H1 (cell line): ENCODE data around the gene MYO1F.

Source experiments
- CEBPB ChIP-seq: IDR thresholded peaks from 2 replicates; pipeline ENCODE4 v1.6.1; 2012; ENCODE audit warnings: low read depth, low read length
- EZH2 ChIP-seq: fragments of 200-600 bp; sonication (generic); IDR thresholded peaks from 2 replicates; pipeline ENCODE4 v1.7.1; 2012; ENCODE audit warnings: low read depth, mild to moderate bottlenecking, moderate library complexity, low read length, inconsistent platforms; ENCODE audit not compliant: severe bottlenecking
- HDAC2 ChIP-seq, 2 experiments: fragments of 300-600 bp in 1 of 2; sonication (generic) in 1 of 2; IDR thresholded peaks; 2 replicates each; pipeline ENCODE4 v1.6.1; 2011 to 2012; ENCODE audit warnings: low read depth in 2 of 2, low read length in 2 of 2, mild to moderate bottlenecking in 2 of 2, moderate library complexity in 2 of 2, borderline replicate concordance in 1 of 2, inconsistent platforms in 1 of 2
- MAFK ChIP-seq: IDR thresholded peaks from 2 replicates; pipeline ENCODE4 v1.6.1; 2012; ENCODE audit warnings: low read depth, mild to moderate bottlenecking, improper control_type of control experiment, low read length
- POLR2A ChIP-seq, 2 experiments: IDR thresholded peaks; 1 replicate in 1 of 2; 2 replicates in 1 of 2; pipeline ENCODE4 v1.6.1; 2011; ENCODE audit warnings: low read depth in 2 of 2, low read length in 2 of 2, mild to moderate bottlenecking in 2 of 2; ENCODE audit errors: control extremely low read depth in 1 of 2
- POLR2AphosphoS5 ChIP-seq: IDR thresholded peaks from 2 replicates; pipeline ENCODE4 v1.6.1; 2011; ENCODE audit warnings: low read depth, low read length
- RFX5 ChIP-seq: IDR thresholded peaks from 2 replicates; pipeline ENCODE4 v1.6.1; 2011; ENCODE audit warnings: low read depth, low read length, improper control_type of control experiment, borderline replicate concordance
- SP1 ChIP-seq: IDR thresholded peaks from 2 replicates; pipeline ENCODE4 v1.6.1; 2011; ENCODE audit warnings: low read depth, low read length
- SP2 ChIP-seq: IDR thresholded peaks from 2 replicates; pipeline ENCODE4 v1.6.1; 2012; ENCODE audit warnings: mild to moderate bottlenecking, low read length, inconsistent platforms
- ZNF274 ChIP-seq: IDR thresholded peaks from 2 replicates; pipeline ENCODE4 v1.7.0; 2012; ENCODE audit warnings: low read length, borderline replicate concordance; ENCODE audit errors: extremely low read depth
- TF ChIP-seq, protein P1 (sequence below), 3 experiments: IDR thresholded peaks; 1 replicate in 2 of 3; 2 replicates in 1 of 3; pipeline versions ENCODE4 v1.5.1 to v1.6.1; 2011; ENCODE audit warnings: low read length in 3 of 3, mild to moderate bottlenecking in 3 of 3, inconsistent platforms in 2 of 3, low read depth in 1 of 3, moderate library complexity in 1 of 3; ENCODE audit not compliant: insufficient read depth in 1 of 3; ENCODE audit errors: control extremely low read depth in 1 of 3
- TF ChIP-seq, protein P2 (sequence below): fragments of 300-600 bp; sonication (generic); IDR thresholded peaks from 2 replicates; pipeline ENCODE4 v1.7.1; 2012; ENCODE audit warnings: low read length, moderate library complexity, mild to moderate bottlenecking, inconsistent platforms; ENCODE audit not compliant: insufficient replicate concordance
- TF ChIP-seq, protein P3 (sequence below): IDR thresholded peaks from 2 replicates; pipeline ENCODE4 v1.6.1; 2011; ENCODE audit warnings: low read depth, mild to moderate bottlenecking, low read length; ENCODE audit not compliant: insufficient read depth

DNA sequence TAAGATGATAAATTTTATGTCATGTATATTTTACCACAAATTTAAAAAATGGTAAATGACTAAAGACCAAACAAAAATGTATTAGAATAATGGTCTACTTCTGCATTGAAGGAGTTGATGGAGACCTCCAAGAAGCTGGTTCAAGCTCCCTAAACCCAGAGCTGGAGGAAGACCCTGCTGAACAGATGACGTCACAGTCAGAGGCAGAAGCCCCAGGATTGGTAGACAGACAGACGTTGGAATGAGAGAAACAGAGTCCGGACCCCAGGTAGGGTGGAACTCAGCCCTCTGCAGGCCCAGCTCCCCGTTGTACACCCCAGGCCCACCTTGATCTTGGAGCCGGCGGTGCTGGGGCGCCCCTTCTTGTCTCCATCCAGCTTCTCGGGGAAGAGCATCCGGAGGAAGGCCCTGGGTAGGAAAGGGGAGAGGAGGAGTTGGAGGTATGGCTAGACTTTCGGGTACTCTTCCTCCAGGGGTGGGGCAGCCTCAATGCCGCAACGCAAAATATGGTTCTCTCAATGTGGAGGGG lies 37.6 kb downstream of the MYO1F start:
- no peak for TF ChIP-seq SP2
- TF ChIP-seq RFX5: no peak
- TF ChIP-seq, protein P1, sequence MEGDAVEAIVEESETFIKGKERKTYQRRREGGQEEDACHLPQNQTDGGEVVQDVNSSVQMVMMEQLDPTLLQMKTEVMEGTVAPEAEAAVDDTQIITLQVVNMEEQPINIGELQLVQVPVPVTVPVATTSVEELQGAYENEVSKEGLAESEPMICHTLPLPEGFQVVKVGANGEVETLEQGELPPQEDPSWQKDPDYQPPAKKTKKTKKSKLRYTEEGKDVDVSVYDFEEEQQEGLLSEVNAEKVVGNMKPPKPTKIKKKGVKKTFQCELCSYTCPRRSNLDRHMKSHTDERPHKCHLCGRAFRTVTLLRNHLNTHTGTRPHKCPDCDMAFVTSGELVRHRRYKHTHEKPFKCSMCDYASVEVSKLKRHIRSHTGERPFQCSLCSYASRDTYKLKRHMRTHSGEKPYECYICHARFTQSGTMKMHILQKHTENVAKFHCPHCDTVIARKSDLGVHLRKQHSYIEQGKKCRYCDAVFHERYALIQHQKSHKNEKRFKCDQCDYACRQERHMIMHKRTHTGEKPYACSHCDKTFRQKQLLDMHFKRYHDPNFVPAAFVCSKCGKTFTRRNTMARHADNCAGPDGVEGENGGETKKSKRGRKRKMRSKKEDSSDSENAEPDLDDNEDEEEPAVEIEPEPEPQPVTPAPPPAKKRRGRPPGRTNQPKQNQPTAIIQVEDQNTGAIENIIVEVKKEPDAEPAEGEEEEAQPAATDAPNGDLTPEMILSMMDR (IDR thresholded peaks at IDR 0.05; ENCODE audit: control extremely low read depth in 1 of 3, insufficient read depth in 1 of 3, low read depth in 1 of 3, low read length in 3 of 3): no peak
- no peak for TF ChIP-seq POLR2A (IDR thresholded peaks at IDR 0.05; ENCODE audit: control extremely low read depth in 1 of 2, low read depth in 2 of 2, low read length in 2 of 2)
- TF ChIP-seq, protein P2, sequence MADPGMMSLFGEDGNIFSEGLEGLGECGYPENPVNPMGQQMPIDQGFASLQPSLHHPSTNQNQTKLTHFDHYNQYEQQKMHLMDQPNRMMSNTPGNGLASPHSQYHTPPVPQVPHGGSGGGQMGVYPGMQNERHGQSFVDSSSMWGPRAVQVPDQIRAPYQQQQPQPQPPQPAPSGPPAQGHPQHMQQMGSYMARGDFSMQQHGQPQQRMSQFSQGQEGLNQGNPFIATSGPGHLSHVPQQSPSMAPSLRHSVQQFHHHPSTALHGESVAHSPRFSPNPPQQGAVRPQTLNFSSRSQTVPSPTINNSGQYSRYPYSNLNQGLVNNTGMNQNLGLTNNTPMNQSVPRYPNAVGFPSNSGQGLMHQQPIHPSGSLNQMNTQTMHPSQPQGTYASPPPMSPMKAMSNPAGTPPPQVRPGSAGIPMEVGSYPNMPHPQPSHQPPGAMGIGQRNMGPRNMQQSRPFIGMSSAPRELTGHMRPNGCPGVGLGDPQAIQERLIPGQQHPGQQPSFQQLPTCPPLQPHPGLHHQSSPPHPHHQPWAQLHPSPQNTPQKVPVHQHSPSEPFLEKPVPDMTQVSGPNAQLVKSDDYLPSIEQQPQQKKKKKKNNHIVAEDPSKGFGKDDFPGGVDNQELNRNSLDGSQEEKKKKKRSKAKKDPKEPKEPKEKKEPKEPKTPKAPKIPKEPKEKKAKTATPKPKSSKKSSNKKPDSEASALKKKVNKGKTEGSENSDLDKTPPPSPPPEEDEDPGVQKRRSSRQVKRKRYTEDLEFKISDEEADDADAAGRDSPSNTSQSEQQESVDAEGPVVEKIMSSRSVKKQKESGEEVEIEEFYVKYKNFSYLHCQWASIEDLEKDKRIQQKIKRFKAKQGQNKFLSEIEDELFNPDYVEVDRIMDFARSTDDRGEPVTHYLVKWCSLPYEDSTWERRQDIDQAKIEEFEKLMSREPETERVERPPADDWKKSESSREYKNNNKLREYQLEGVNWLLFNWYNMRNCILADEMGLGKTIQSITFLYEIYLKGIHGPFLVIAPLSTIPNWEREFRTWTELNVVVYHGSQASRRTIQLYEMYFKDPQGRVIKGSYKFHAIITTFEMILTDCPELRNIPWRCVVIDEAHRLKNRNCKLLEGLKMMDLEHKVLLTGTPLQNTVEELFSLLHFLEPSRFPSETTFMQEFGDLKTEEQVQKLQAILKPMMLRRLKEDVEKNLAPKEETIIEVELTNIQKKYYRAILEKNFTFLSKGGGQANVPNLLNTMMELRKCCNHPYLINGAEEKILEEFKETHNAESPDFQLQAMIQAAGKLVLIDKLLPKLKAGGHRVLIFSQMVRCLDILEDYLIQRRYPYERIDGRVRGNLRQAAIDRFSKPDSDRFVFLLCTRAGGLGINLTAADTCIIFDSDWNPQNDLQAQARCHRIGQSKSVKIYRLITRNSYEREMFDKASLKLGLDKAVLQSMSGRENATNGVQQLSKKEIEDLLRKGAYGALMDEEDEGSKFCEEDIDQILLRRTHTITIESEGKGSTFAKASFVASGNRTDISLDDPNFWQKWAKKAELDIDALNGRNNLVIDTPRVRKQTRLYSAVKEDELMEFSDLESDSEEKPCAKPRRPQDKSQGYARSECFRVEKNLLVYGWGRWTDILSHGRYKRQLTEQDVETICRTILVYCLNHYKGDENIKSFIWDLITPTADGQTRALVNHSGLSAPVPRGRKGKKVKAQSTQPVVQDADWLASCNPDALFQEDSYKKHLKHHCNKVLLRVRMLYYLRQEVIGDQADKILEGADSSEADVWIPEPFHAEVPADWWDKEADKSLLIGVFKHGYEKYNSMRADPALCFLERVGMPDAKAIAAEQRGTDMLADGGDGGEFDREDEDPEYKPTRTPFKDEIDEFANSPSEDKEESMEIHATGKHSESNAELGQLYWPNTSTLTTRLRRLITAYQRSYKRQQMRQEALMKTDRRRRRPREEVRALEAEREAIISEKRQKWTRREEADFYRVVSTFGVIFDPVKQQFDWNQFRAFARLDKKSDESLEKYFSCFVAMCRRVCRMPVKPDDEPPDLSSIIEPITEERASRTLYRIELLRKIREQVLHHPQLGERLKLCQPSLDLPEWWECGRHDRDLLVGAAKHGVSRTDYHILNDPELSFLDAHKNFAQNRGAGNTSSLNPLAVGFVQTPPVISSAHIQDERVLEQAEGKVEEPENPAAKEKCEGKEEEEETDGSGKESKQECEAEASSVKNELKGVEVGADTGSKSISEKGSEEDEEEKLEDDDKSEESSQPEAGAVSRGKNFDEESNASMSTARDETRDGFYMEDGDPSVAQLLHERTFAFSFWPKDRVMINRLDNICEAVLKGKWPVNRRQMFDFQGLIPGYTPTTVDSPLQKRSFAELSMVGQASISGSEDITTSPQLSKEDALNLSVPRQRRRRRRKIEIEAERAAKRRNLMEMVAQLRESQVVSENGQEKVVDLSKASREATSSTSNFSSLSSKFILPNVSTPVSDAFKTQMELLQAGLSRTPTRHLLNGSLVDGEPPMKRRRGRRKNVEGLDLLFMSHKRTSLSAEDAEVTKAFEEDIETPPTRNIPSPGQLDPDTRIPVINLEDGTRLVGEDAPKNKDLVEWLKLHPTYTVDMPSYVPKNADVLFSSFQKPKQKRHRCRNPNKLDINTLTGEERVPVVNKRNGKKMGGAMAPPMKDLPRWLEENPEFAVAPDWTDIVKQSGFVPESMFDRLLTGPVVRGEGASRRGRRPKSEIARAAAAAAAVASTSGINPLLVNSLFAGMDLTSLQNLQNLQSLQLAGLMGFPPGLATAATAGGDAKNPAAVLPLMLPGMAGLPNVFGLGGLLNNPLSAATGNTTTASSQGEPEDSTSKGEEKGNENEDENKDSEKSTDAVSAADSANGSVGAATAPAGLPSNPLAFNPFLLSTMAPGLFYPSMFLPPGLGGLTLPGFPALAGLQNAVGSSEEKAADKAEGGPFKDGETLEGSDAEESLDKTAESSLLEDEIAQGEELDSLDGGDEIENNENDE: no peak
- no peak for TF ChIP-seq MAFK
- no peak for TF ChIP-seq ZNF274
- no peak for TF ChIP-seq SP1
- no peak for TF ChIP-seq HDAC2 (IDR thresholded peaks at IDR 0.05; ENCODE audit: borderline replicate concordance in 1 of 2, low read depth in 2 of 2, low read length in 2 of 2)
- TF ChIP-seq CEBPB: no peak
- TF ChIP-seq, protein P3, sequence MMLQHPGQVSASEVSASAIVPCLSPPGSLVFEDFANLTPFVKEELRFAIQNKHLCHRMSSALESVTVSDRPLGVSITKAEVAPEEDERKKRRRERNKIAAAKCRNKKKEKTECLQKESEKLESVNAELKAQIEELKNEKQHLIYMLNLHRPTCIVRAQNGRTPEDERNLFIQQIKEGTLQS: no peak
- TF ChIP-seq POLR2AphosphoS5: no peak
- TF ChIP-seq EZH2: no peak
